ENCODE data around the gene TRIM33. TPM values are rescaled to one million over a fixed set of nuclear protein-coding genes. Genes with fewer than 3 reads are reported as not detected.
"Not testable (repeated sequence)": the region's sequence is repeated elsewhere in the genome, so short reads cannot be mapped to it uniquely, and the experiment has no call there.

TRIM33 gene
- total RNA-seq, 4 donors from 2014 or later = 29.2 to 40.7 (median 33.7) TPM

GRCh38 chr1:114448370-114449036, 62.5 kb downstream of the TRIM33 start:
- no peak for ATAC-seq (ENCODE audit: low FRiP score)
- TF ChIP-seq CTCF (IDR thresholded peaks at IDR 0.05) = no peak

GRCh38 chr1:114446198-114446597, 64.8 kb downstream of the TRIM33 start:
- DNase-seq (ENCODE audit: low spot score) = no peak
- TF ChIP-seq CTCF (IDR thresholded peaks at IDR 0.05) = no peak
- no peak for ATAC-seq (ENCODE audit: low FRiP score)

More at GRCh38 chr1:114448370-114449036, 62.5 kb downstream of the TRIM33 start:
- no peak for DNase-seq (ENCODE audit: low spot score)

GRCh38 chr1:114443226-114443625, 67.8 kb downstream of the TRIM33 start:
- not testable (repeated sequence) for ATAC-seq (ENCODE audit: low FRiP score); DNase-seq (ENCODE audit: low spot score)

- ATAC-seq (ENCODE audit: low FRiP score) (no peak), DNase-seq (ENCODE audit: low spot score) (no peak)
- no peak for TF ChIP-seq CTCF (IDR thresholded peaks at IDR 0.05)
Observed at GRCh38 chr1:114441332-114441731, 69.7 kb downstream of the TRIM33 start.

GRCh38 chr1:114439369-114439768, 71.6 kb downstream of the TRIM33 start:
- DNase-seq (ENCODE audit: low spot score) (no peak), ATAC-seq (ENCODE audit: low FRiP score) (no peak)
- no peak for TF ChIP-seq CTCF (IDR thresholded peaks at IDR 0.05)

GRCh38 chr1:114437812-114438211, 73.2 kb downstream of the TRIM33 start:
- DNase-seq (ENCODE audit: low spot score) (no peak), ATAC-seq (ENCODE audit: low FRiP score) (no peak)
- no peak for TF ChIP-seq CTCF (IDR thresholded peaks at IDR 0.05)

GRCh38 chr1:114436799-114437198, 74.2 kb downstream of the TRIM33 start:
- no peak for ATAC-seq (ENCODE audit: low FRiP score)
- TF ChIP-seq CTCF (IDR thresholded peaks at IDR 0.05) = no peak
- no peak for DNase-seq (ENCODE audit: low spot score)

Measured in omental fat pad (tissue), 4 donors.